ENCODE measurements around the gene KCNJ18.
"Not testable (repeated sequence)": the region's sequence is repeated elsewhere in the genome, so short reads cannot be mapped to it uniquely, and the experiment has no call there.

Gene KCNJ18

GRCh38 chr17:21751111-21751510 is 58.8 kb downstream of the KCNJ18 start:
- peaks cover 27% of the 10 kb centered on the region for H3K9me3 Mint-ChIP-seq
- intact Hi-C loops (cut with micrococcal nuclease); H3K36me3 Mint-ChIP-seq (ENCODE audit: low read depth); H3K4me1 Mint-ChIP-seq (ENCODE audit: low read depth); H3K4me3 Mint-ChIP-seq; H3K27ac Mint-ChIP-seq; H3K27me3 Mint-ChIP-seq: not testable (repeated sequence)
